Measurements from ENCODE around the gene SPTB.

SPTB gene

DNA sequence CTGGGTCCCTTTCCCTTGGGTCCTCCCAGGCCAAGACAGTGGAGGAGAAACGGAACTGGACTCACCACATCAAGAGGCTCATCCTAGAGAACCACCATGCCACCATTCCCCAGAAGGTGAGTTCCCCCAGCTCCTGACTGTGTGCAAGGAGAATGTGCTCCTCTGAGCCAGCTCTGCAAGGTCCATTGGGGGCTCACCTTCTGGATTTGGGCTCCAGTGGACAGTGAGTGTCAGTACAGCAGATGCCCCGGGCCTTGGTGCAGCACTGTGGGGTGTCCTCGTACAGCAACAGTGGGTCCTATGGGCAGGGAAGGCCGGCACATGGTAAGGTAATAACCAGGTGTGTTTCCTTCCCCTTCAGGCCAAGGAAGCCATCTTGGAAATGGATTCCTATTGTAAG lies 147.6 kb downstream of the SPTB start:
- H2AFZ ChIP-seq (ENCODE audit: low read length), result no peak overlapping the region
- H3K27ac ChIP-seq (ENCODE audit: low read length), result no peak overlapping the region
- H3K79me2 ChIP-seq (ENCODE audit: low read length), result no peaks in the 10 kb centered on the region
- no peak overlapping the region for H3K4me2 ChIP-seq (ENCODE audit: low read depth, low read length)
- no peak overlapping the region for H3K9ac ChIP-seq (ENCODE audit: low read length)
- no peak overlapping the region for H3K4me3 ChIP-seq (ENCODE audit: low read length)
- no peak for DNase-seq
- TF ChIP-seq EZH2phosphoT487 (IDR thresholded peaks at IDR 0.05; ENCODE audit: low read length), result no peak
- TF ChIP-seq EZH2 (optimal IDR thresholded peaks at IDR 0.05; ENCODE audit: low read depth, low read length), result no peak
- TF ChIP-seq, protein P1, sequence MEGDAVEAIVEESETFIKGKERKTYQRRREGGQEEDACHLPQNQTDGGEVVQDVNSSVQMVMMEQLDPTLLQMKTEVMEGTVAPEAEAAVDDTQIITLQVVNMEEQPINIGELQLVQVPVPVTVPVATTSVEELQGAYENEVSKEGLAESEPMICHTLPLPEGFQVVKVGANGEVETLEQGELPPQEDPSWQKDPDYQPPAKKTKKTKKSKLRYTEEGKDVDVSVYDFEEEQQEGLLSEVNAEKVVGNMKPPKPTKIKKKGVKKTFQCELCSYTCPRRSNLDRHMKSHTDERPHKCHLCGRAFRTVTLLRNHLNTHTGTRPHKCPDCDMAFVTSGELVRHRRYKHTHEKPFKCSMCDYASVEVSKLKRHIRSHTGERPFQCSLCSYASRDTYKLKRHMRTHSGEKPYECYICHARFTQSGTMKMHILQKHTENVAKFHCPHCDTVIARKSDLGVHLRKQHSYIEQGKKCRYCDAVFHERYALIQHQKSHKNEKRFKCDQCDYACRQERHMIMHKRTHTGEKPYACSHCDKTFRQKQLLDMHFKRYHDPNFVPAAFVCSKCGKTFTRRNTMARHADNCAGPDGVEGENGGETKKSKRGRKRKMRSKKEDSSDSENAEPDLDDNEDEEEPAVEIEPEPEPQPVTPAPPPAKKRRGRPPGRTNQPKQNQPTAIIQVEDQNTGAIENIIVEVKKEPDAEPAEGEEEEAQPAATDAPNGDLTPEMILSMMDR (IDR thresholded peaks at IDR 0.05; ENCODE audit: low read length), result no peak
- H3K36me3 ChIP-seq (replicated peaks; ENCODE audit: insufficient read depth, low read length), result no peaks in the 10 kb centered on the region
- H4K20me1 ChIP-seq (ENCODE audit: insufficient read depth, low read length), result no peaks in the 10 kb centered on the region
- H3K4me1 ChIP-seq (ENCODE audit: low read length), result no peaks in the 10 kb centered on the region
- H3K9me3 ChIP-seq (replicated peaks; ENCODE audit: insufficient read depth, low read length), result no peaks in the 10 kb centered on the region
- H3F3A ChIP-seq (ENCODE audit: insufficient read depth, low read length), result no peaks in the 10 kb centered on the region
- no peaks in the 10 kb centered on the region for H3K9me2 ChIP-seq (replicated peaks; ENCODE audit: insufficient read depth, low read length)
- no peaks in the 10 kb centered on the region for H3K27me3 ChIP-seq (replicated peaks; ENCODE audit: insufficient read depth, low read length)

DNA sequence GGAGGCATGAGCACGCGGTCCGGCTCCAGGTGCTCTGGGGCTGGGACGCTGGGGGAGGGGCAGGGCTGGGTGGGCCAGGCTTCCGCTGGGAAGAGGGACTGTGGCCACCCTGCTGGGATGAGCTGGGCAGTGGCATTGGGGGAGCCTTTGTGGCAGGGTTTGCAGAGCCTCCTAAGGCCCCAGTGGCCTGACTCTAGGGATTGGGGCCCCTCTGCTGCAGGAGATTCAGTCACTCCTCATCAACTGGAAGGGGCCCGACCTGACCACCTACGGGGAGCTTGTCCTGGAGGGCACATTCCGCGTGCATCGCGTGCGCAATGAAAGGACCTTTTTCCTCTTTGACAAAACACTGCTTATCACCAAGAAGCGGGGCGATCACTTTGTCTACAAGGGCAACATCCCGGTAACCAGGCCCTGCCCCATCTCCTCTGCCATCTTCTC lies 148.5 kb downstream of the SPTB start:
- Histone ChIP-seq H3K36me3 (replicated peaks; ENCODE audit: insufficient read depth, low read length) (no peaks in the 10 kb centered on the region), H3K4me1 (ENCODE audit: low read length) (0 out of 2 replicates have a peak, but pooled peaks cover 3% of the 10 kb centered on the region)

DNA sequence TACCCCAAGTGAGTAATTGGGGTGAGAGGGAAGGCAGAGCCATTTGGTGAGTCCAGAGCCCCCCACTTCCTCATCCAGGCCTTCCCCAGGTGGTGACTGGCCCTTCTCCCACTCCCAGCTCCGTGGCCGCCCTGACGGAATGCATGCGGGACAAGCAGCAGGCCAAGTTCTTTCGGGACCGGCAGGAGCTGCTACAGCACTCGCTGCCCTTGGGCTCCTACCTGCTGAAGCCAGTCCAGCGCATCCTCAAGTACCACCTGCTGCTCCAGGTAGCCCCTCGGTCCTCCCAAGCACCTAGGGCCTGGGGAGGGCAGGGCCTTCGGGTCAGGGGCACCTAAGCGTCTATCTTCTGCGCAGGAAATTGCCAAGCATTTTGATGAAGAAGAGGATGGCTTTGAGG lies 149.0 kb downstream of the SPTB start:
- Histone ChIP-seq H3K9me2 (replicated peaks; ENCODE audit: insufficient read depth, low read length) (no peaks in the 10 kb centered on the region), H2AFZ (ENCODE audit: low read length) (no peak overlapping the region), H3K79me2 (ENCODE audit: low read length) (no peaks in the 10 kb centered on the region), H3K4me3 (ENCODE audit: low read length) (no peak overlapping the region), H3F3A (ENCODE audit: insufficient read depth, low read length) (no peaks in the 10 kb centered on the region), H3K36me3 (replicated peaks; ENCODE audit: insufficient read depth, low read length) (no peaks in the 10 kb centered on the region), H4K20me1 (ENCODE audit: insufficient read depth, low read length) (no peaks in the 10 kb centered on the region), H3K27me3 (replicated peaks; ENCODE audit: insufficient read depth, low read length) (no peaks in the 10 kb centered on the region), H3K9me3 (replicated peaks; ENCODE audit: insufficient read depth, low read length) (no peaks in the 10 kb centered on the region), H3K27ac (ENCODE audit: low read length) (no peak overlapping the region), H3K4me1 (ENCODE audit: low read length) (0 out of 2 replicates have a peak, but pooled peaks cover 3% of the 10 kb centered on the region), H3K4me2 (ENCODE audit: low read depth, low read length) (no peak overlapping the region), H3K9ac (ENCODE audit: low read length) (no peak overlapping the region)
- TF ChIP-seq EZH2 (optimal IDR thresholded peaks at IDR 0.05; ENCODE audit: low read depth, low read length) (no peak), EZH2phosphoT487 (IDR thresholded peaks at IDR 0.05; ENCODE audit: low read length) (no peak)
- TF ChIP-seq, protein P1 (IDR thresholded peaks at IDR 0.05; ENCODE audit: low read length), result no peak
- DNase-seq, result no peak

More for the DNA sequence above, 148.5 kb downstream of the SPTB start:
- H3K4me3 ChIP-seq (ENCODE audit: low read length), result no peak overlapping the region
- H3K27me3 ChIP-seq (replicated peaks; ENCODE audit: insufficient read depth, low read length), result no peaks in the 10 kb centered on the region
- TF ChIP-seq EZH2 (optimal IDR thresholded peaks at IDR 0.05; ENCODE audit: low read depth, low read length), result no peak
- TF ChIP-seq EZH2phosphoT487 (IDR thresholded peaks at IDR 0.05; ENCODE audit: low read length), result no peak
- TF ChIP-seq, protein P1 (IDR thresholded peaks at IDR 0.05; ENCODE audit: low read length), result no peak
- no peaks in the 10 kb centered on the region for H3K9me2 ChIP-seq (replicated peaks; ENCODE audit: insufficient read depth, low read length)
- H3K9ac ChIP-seq (ENCODE audit: low read length), result no peak overlapping the region
- H3K4me2 ChIP-seq (ENCODE audit: low read depth, low read length), result no peak overlapping the region
- no peak overlapping the region for H3K27ac ChIP-seq (ENCODE audit: low read length)
- H3F3A ChIP-seq (ENCODE audit: insufficient read depth, low read length), result no peaks in the 10 kb centered on the region
- DNase-seq, result no peak
- H4K20me1 ChIP-seq (ENCODE audit: insufficient read depth, low read length), result no peaks in the 10 kb centered on the region
- no peak overlapping the region for H2AFZ ChIP-seq (ENCODE audit: low read length)
- no peaks in the 10 kb centered on the region for H3K9me3 ChIP-seq (replicated peaks; ENCODE audit: insufficient read depth, low read length)
- H3K79me2 ChIP-seq (ENCODE audit: low read length), result no peaks in the 10 kb centered on the region
